DLD1 (cell line): ENCODE measurements around the gene NEUROD1.

Experiments used
- in situ Hi-C: cut with HindIII; loops from 2 replicates; pipeline ENCODE4 v1.10.0; 2017; ENCODE audit warnings: low sequenced_read_pairs

Gene NEUROD1

DNA sequence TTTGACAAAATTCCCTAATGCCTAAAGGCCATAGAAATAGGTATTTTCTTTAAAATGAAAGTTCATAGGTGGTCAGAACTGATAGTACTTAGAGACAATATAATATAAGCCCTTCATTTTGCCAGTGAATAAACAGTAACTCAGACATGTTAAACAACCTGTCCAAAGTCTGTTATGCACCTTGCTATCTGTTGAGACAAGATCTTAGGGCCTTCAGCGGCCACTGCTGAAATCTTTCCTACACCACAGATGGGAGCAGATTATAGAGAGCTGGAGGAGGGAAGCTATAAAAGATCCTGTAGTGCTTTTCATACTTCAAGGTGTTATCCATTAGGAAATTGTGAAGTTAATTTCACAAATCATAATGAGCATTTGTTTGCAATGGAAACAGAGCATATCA lies 37.2 kb downstream of the NEUROD1 start:
- in situ Hi-C loops = no loop called here

DNA sequence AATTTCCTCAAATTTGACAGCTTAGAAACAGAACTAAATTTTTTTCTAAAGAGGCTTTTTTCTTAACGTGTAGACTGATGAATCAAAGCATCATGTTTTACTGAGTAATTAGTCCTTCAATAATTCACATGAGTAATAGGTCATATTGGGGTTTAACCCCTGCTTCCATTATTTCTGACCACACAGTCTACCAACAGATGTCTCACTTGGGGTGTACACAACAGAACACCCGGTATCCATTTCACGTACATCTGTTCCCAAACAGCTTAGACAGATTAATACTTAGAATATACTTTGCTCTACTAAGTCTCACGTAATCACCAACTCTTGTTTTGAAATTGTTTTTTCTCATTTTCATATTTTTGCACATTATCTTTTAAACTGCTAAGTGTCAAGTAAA lies 38.2 kb downstream of the NEUROD1 start:
- in situ Hi-C loops = no loop called here

GRCh38 chr2:181639686-181640085 lies 40.6 kb downstream of the NEUROD1 start:
- in situ Hi-C loops = no loop called here

- in situ Hi-C loops = no loop called here
These were observed 47.5 kb downstream of the NEUROD1 start for GRCh38 chr2:181632733-181633401.

- in situ Hi-C loops = no loop called here
These were observed 51.4 kb downstream of the NEUROD1 start for GRCh38 chr2:181628590-181629585.

DNA sequence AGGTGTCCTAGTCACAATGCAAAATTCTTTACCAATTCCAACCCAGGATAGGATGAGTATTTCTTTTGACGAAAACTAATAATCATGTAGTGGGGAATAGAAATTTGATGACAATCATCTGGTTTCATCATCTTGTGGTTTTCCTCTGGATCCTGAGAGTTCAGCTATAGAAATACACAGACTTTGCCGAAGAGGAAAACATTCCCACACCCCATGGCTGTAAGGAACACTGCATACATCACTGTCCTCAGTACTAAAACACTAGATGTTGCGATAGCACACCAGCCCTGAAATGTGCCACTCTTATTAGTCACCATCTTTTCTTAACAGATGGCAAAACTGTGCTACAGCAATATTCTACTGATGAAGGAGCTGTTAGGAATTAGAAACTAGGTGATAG lies 52.8 kb downstream of the NEUROD1 start:
- in situ Hi-C loops = no loop called here

- in situ Hi-C loops = no loop called here
These were observed 53.6 kb downstream of the NEUROD1 start for GRCh38 chr2:181626671-181627070.
